Measurements from ENCODE around the gene PARD3B. TPM values are rescaled to one million over a fixed set of nuclear protein-coding genes. Genes with fewer than 3 reads are reported as not detected.
"Not testable (repeated sequence)": the region's sequence is repeated elsewhere in the genome, so short reads cannot be mapped to it uniquely, and the experiment has no call there.

PARD3B gene
- total and polyA plus RNA-seq, 10 of the 15 experiments (the other 5 are each of a cell fraction or from before 2014, with no cell fraction given), result 0.01 to 0.54 (median 0.07) TPM; not detected in 7

- TF ChIP-seq, protein P1, sequence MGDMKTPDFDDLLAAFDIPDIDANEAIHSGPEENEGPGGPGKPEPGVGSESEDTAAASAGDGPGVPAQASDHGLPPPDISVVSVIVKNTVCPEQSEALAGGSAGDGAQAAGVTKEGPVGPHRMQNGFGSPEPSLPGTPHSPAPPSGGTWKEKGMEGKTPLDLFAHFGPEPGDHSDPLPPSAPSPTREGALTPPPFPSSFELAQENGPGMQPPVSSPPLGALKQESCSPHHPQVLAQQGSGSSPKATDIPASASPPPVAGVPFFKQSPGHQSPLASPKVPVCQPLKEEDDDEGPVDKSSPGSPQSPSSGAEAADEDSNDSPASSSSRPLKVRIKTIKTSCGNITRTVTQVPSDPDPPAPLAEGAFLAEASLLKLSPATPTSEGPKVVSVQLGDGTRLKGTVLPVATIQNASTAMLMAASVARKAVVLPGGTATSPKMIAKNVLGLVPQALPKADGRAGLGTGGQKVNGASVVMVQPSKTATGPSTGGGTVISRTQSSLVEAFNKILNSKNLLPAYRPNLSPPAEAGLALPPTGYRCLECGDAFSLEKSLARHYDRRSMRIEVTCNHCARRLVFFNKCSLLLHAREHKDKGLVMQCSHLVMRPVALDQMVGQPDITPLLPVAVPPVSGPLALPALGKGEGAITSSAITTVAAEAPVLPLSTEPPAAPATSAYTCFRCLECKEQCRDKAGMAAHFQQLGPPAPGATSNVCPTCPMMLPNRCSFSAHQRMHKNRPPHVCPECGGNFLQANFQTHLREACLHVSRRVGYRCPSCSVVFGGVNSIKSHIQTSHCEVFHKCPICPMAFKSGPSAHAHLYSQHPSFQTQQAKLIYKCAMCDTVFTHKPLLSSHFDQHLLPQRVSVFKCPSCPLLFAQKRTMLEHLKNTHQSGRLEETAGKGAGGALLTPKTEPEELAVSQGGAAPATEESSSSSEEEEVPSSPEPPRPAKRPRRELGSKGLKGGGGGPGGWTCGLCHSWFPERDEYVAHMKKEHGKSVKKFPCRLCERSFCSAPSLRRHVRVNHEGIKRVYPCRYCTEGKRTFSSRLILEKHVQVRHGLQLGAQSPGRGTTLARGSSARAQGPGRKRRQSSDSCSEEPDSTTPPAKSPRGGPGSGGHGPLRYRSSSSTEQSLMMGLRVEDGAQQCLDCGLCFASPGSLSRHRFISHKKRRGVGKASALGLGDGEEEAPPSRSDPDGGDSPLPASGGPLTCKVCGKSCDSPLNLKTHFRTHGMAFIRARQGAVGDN (IDR thresholded peaks at IDR 0.05), result no peak
- TF ChIP-seq NR2C1 (IDR thresholded peaks at IDR 0.05), result no peak
- TF ChIP-seq ATF7 (IDR thresholded peaks at IDR 0.05; ENCODE audit: low read depth), result no peak
- TF ChIP-seq RAD51 (IDR thresholded peaks at IDR 0.05), result no peak
These were observed 671.7 kb downstream of the PARD3B start (continued) for GRCh38 chr2:205217004-205217403.

DNA sequence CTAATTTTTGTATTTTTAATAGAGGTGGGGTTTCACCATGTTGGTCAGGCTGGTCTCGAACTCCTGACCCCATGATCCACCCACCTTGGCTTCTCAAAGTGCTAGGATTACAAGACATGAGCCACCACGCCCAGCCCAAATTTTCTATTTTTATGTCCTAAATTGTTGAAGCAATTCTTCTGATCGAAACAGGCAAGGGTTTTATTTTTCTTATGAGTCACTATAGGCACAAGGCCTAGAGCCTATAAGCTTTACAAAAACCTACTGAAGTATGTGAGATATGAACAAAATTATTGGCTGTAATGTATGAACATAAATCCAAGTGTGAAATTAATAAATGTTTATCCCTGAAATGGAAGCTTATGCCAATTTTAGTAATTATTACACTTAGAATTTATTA, 672.8 kb downstream of the PARD3B start:
- Histone ChIP-seq H3K27me3 (replicated peaks in 1 of 2; ENCODE audit: control insufficient read depth in 2 of 2, insufficient read depth in 2 of 2, low read length in 1 of 2) (no peaks in the 10 kb centered on the region; a peak in 1 of 4 replicates), H3K36me3 (ENCODE audit: control insufficient read depth in 2 of 2, insufficient read depth in 2 of 2, low read length in 1 of 2) (no peaks in the 10 kb centered on the region), H3K9me3 (replicated peaks; ENCODE audit: control insufficient read depth, insufficient read depth, low read length) (no peaks in the 10 kb centered on the region), H3K79me2 (ENCODE audit: control insufficient read depth, insufficient read depth, low read length) (no peaks in the 10 kb centered on the region), H4K20me1 (ENCODE audit: control insufficient read depth, insufficient read depth) (no peaks in the 10 kb centered on the region), H3K4me1 (ENCODE audit: control insufficient read depth, insufficient read depth, low read length) (no peaks in the 10 kb centered on the region), H2AFZ (ENCODE audit: control insufficient read depth, low read depth, low read length) (no peak overlapping the region), H3K9ac (ENCODE audit: control insufficient read depth, insufficient read depth, low read length) (no peak overlapping the region), H3K4me2 (ENCODE audit: control insufficient read depth, insufficient read depth) (no peak overlapping the region), H3K27ac (ENCODE audit: control insufficient read depth, insufficient read depth) (no peak overlapping the region), H3K4me3 (no peak overlapping the region)
- intact Hi-C loops (cut with micrococcal nuclease; ENCODE audit: unreplicated experiment) (no loop called here), in situ Hi-C loops (cut with MboI) (no loop called here)
- POLR2A ChIA-PET, result no interaction called here
- CTCF ChIA-PET, result no interaction called here
- 0% methylated on average over 3 of the region's 3 CpGs for WGBS (ENCODE audit: insufficient coverage, insufficient replicate concordance, low lambda C conversion rate, missing lambda C conversion rate)
- RAD21 ChIA-PET (ENCODE audit: unreplicated experiment), result no interaction called here
- DNase-seq (ENCODE audit: low read depth, low spot score), result no peak
- SMC1A ChIA-PET (ENCODE audit: uncharacterized antibody, unreplicated experiment), result no interaction called here
- no TSS peak for BruUV-seq (replicated peaks)
- ATAC-seq, result no peak
- TF ChIP-seq RELA (IDR thresholded peaks at IDR 0.05; ENCODE audit: borderline replicate concordance, partially characterized antibody), result no peak
- no peak for FAIRE-seq

GRCh38 chr2:205218816-205219215, 673.5 kb downstream of the PARD3B start:
- FAIRE-seq; DNase-seq (ENCODE audit: low read depth, low spot score); BruUV-seq (replicated peaks); H3K4me2 ChIP-seq (ENCODE audit: control insufficient read depth, insufficient read depth); H3K4me1 ChIP-seq (ENCODE audit: control insufficient read depth, insufficient read depth, low read length); intact Hi-C loops (cut with micrococcal nuclease; ENCODE audit: unreplicated experiment); H3K27me3 ChIP-seq (replicated peaks in 1 of 2; ENCODE audit: control insufficient read depth in 2 of 2, insufficient read depth in 2 of 2, low read length in 1 of 2); in situ Hi-C loops (cut with MboI); ATAC-seq; H3K79me2 ChIP-seq (ENCODE audit: control insufficient read depth, insufficient read depth, low read length); RAD21 ChIA-PET (ENCODE audit: unreplicated experiment); H2AFZ ChIP-seq (ENCODE audit: control insufficient read depth, low read depth, low read length); H4K20me1 ChIP-seq (ENCODE audit: control insufficient read depth, insufficient read depth); H3K9me3 ChIP-seq (replicated peaks; ENCODE audit: control insufficient read depth, insufficient read depth, low read length); H3K9ac ChIP-seq (ENCODE audit: control insufficient read depth, insufficient read depth, low read length); H3K27ac ChIP-seq (ENCODE audit: control insufficient read depth, insufficient read depth); POLR2A ChIA-PET; H3K4me3 ChIP-seq; CTCF ChIA-PET; H3K36me3 ChIP-seq (ENCODE audit: control insufficient read depth in 2 of 2, insufficient read depth in 2 of 2, low read length in 1 of 2): not testable (repeated sequence)
- 38% methylated on average over 2 of the region's 5 CpGs for WGBS (ENCODE audit: insufficient coverage, insufficient replicate concordance, low lambda C conversion rate, missing lambda C conversion rate)
- SMC1A ChIA-PET (ENCODE audit: uncharacterized antibody, unreplicated experiment), result interaction anchor here (0.6 kb wide), 1 partner anchor 43 kb away, joined by 3 read pairs; no protein-coding TSS in a partner anchor
